ENCODE measurements around the gene HOXB8. TPM values are rescaled to one million over a fixed set of nuclear protein-coding genes. Genes with fewer than 3 reads are reported as not detected.

HOXB8 gene
- total and polyA plus RNA-seq, 10 of the 15 experiments (the other 5 are each of a cell fraction or from before 2014, with no cell fraction given), result 0.21 TPM; not detected in 9

DNA sequence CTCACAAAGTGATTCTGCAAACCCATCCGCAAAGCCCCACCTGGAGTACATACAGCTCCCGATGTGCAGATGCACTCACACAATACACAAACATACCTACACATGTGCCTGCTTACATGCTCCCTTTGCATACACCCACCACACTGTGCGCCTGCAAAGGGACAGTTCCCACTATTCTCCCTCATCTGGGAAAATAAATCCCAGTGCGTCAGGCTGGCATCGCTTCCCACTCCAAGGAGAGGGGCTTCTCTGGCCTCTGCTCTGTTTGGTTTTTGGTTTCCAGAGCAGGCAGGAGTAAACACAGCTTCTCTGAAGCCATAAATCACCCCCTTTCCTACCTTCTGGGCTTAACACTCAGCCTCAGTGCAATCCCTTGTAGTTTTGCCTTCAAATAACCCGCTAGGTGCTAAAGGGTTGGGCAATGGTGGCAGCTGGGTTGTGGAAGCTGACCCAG is 51.7 kb downstream of the HOXB8 start:
- Histone ChIP-seq H3K9ac (ENCODE audit: control insufficient read depth, insufficient read depth, low read length) (no peak overlapping the region), H3K4me3 (no peak overlapping the region), H2AFZ (ENCODE audit: control insufficient read depth, low read depth, low read length) (no peak overlapping the region), H3K4me1 (ENCODE audit: control insufficient read depth, insufficient read depth, low read length) (no peaks in the 10 kb centered on the region), H3K79me2 (ENCODE audit: control insufficient read depth, insufficient read depth, low read length) (no peaks in the 10 kb centered on the region), H3K27ac (ENCODE audit: control insufficient read depth, insufficient read depth) (no peak overlapping the region), H3K9me3 (replicated peaks; ENCODE audit: control insufficient read depth, insufficient read depth, low read length) (no peaks in the 10 kb centered on the region), H3K36me3 (ENCODE audit: control insufficient read depth in 2 of 2, insufficient read depth in 2 of 2, low read length in 1 of 2) (no peaks in the 10 kb centered on the region; a peak in 1 of 4 replicates), H3K27me3 (replicated peaks in 1 of 2; ENCODE audit: control insufficient read depth in 2 of 2, insufficient read depth in 2 of 2, low read length in 1 of 2) (no peaks in the 10 kb centered on the region), H3K4me2 (ENCODE audit: control insufficient read depth, insufficient read depth) (no peak overlapping the region), H4K20me1 (ENCODE audit: control insufficient read depth, insufficient read depth) (no peaks in the 10 kb centered on the region)
- in situ Hi-C loops (cut with MboI), result no loop called here
- intact Hi-C loops (cut with micrococcal nuclease; ENCODE audit: unreplicated experiment), result no loop called here
- SMC1A ChIA-PET (ENCODE audit: uncharacterized antibody, unreplicated experiment), result interaction anchor here (1.1 to 3.3 kb wide), 4 partner anchors 11 to 117 kb away, joined by 3 to 11 read pairs (median 4); no protein-coding TSS in a partner anchor
- 64% methylated on average over 6 of the region's 6 CpGs for WGBS (ENCODE audit: insufficient coverage, insufficient replicate concordance, low lambda C conversion rate, missing lambda C conversion rate)
- BruUV-seq (replicated peaks), result no TSS peak
- no peak for FAIRE-seq
- RAD21 ChIA-PET (ENCODE audit: unreplicated experiment), result no interaction called here
- TF ChIP-seq, protein P1, sequence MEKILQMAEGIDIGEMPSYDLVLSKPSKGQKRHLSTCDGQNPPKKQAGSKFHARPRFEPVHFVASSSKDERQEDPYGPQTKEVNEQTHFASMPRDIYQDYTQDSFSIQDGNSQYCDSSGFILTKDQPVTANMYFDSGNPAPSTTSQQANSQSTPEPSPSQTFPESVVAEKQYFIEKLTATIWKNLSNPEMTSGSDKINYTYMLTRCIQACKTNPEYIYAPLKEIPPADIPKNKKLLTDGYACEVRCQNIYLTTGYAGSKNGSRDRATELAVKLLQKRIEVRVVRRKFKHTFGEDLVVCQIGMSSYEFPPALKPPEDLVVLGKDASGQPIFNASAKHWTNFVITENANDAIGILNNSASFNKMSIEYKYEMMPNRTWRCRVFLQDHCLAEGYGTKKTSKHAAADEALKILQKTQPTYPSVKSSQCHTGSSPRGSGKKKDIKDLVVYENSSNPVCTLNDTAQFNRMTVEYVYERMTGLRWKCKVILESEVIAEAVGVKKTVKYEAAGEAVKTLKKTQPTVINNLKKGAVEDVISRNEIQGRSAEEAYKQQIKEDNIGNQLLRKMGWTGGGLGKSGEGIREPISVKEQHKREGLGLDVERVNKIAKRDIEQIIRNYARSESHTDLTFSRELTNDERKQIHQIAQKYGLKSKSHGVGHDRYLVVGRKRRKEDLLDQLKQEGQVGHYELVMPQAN (conservative IDR thresholded peaks at IDR 0.05), result no peak
- TF ChIP-seq, protein P2, sequence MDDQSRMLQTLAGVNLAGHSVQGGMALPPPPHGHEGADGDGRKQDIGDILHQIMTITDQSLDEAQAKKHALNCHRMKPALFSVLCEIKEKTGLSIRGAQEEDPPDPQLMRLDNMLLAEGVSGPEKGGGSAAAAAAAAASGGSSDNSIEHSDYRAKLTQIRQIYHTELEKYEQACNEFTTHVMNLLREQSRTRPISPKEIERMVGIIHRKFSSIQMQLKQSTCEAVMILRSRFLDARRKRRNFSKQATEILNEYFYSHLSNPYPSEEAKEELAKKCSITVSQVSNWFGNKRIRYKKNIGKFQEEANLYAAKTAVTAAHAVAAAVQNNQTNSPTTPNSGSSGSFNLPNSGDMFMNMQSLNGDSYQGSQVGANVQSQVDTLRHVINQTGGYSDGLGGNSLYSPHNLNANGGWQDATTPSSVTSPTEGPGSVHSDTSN (IDR thresholded peaks at IDR 0.05; ENCODE audit: insufficient replicate concordance, low read depth, low read length), result no peak
- TF ChIP-seq MYC (IDR thresholded peaks at IDR 0.05; ENCODE audit: insufficient read depth, insufficient read length, insufficient replicate concordance, low read length, severe bottlenecking) (no peak), RBBP5 (conservative IDR thresholded peaks at IDR 0.05) (no peak), TBL1XR1 (IDR thresholded peaks at IDR 0.05; ENCODE audit: low read depth, low read length) (no peak)
- TF ChIP-seq, protein P3, sequence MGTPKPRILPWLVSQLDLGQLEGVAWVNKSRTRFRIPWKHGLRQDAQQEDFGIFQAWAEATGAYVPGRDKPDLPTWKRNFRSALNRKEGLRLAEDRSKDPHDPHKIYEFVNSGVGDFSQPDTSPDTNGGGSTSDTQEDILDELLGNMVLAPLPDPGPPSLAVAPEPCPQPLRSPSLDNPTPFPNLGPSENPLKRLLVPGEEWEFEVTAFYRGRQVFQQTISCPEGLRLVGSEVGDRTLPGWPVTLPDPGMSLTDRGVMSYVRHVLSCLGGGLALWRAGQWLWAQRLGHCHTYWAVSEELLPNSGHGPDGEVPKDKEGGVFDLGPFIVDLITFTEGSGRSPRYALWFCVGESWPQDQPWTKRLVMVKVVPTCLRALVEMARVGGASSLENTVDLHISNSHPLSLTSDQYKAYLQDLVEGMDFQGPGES (IDR thresholded peaks at IDR 0.05), result no peak
- TF ChIP-seq, protein P4, sequence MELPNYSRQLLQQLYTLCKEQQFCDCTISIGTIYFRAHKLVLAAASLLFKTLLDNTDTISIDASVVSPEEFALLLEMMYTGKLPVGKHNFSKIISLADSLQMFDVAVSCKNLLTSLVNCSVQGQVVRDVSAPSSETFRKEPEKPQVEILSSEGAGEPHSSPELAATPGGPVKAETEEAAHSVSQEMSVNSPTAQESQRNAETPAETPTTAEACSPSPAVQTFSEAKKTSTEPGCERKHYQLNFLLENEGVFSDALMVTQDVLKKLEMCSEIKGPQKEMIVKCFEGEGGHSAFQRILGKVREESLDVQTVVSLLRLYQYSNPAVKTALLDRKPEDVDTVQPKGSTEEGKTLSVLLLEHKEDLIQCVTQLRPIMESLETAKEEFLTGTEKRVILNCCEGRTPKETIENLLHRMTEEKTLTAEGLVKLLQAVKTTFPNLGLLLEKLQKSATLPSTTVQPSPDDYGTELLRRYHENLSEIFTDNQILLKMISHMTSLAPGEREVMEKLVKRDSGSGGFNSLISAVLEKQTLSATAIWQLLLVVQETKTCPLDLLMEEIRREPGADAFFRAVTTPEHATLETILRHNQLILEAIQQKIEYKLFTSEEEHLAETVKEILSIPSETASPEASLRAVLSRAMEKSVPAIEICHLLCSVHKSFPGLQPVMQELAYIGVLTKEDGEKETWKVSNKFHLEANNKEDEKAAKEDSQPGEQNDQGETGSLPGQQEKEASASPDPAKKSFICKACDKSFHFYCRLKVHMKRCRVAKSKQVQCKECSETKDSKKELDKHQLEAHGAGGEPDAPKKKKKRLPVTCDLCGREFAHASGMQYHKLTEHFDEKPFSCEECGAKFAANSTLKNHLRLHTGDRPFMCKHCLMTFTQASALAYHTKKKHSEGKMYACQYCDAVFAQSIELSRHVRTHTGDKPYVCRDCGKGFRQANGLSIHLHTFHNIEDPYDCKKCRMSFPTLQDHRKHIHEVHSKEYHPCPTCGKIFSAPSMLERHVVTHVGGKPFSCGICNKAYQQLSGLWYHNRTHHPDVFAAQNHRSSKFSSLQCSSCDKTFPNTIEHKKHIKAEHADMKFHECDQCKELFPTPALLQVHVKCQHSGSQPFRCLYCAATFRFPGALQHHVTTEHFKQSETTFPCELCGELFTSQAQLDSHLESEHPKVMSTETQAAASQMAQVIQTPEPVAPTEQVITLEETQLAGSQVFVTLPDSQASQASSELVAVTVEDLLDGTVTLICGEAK (IDR thresholded peaks at IDR 0.05; ENCODE audit: borderline replicate concordance), result no peak
- no peak for DNase-seq (ENCODE audit: low read depth, low spot score)
- ATAC-seq, result no peak
- CTCF ChIA-PET, result interaction anchor here (1.3 kb wide), 1 partner anchor 71 kb away, joined by 4 read pairs; no protein-coding TSS in a partner anchor
- POLR2A ChIA-PET, result no interaction called here
